ENCODE measurements around the gene OR2T1.
"Not testable (repeated sequence)": the region's sequence is repeated elsewhere in the genome, so short reads cannot be mapped to it uniquely, and the experiment has no call there.

The OR2T1 gene

GRCh38 chr1:248433811-248434415, 31.1 kb downstream of the OR2T1 start:
- DNase-seq (ENCODE audit: extremely low read depth in 1 of 2, low read depth in 1 of 2): not testable (repeated sequence)

- not testable (repeated sequence) for DNase-seq (ENCODE audit: extremely low read depth in 1 of 2, low read depth in 1 of 2)
These were observed 32.1 kb downstream of the OR2T1 start for GRCh38 chr1:248434913-248435312.

- DNase-seq (ENCODE audit: extremely low read depth in 1 of 2, low read depth in 1 of 2): not testable (repeated sequence)
These were observed 33.5 kb downstream of the OR2T1 start for GRCh38 chr1:248436303-248436702.

- DNase-seq (ENCODE audit: extremely low read depth in 1 of 2, low read depth in 1 of 2): not testable (repeated sequence)
These were observed 35.8 kb downstream of the OR2T1 start for GRCh38 chr1:248438668-248439067.

GRCh38 chr1:248439283-248439682, 36.4 kb downstream of the OR2T1 start:
- DNase-seq (ENCODE audit: extremely low read depth in 1 of 2, low read depth in 1 of 2): not testable (repeated sequence)

GRCh38 chr1:248442500-248443277, 39.8 kb downstream of the OR2T1 start:
- not testable (repeated sequence) for DNase-seq (ENCODE audit: extremely low read depth in 1 of 2, low read depth in 1 of 2)

GRCh38 chr1:248444603-248445002, 41.8 kb downstream of the OR2T1 start:
- DNase-seq (ENCODE audit: extremely low read depth in 1 of 2, low read depth in 1 of 2): not testable (repeated sequence)

GRCh38 chr1:248445399-248445798, 42.6 kb downstream of the OR2T1 start, which contains the start of gene OR2T2:
Gene OR2T2 (plus strand): TSS chr1:248445637. CDS start chr1:248452798, 7,161 bp downstream.
- DNase-seq (ENCODE audit: extremely low read depth in 1 of 2, low read depth in 1 of 2): not testable (repeated sequence)

- DNase-seq (ENCODE audit: extremely low read depth in 1 of 2, low read depth in 1 of 2): not testable (repeated sequence)
These were observed 45.7 kb downstream of the OR2T1 start for GRCh38 chr1:248448409-248449074.

- not testable (repeated sequence) for DNase-seq (ENCODE audit: extremely low read depth in 1 of 2, low read depth in 1 of 2)
These were observed 47.1 kb downstream of the OR2T1 start for GRCh38 chr1:248449821-248450465.

- DNase-seq (ENCODE audit: extremely low read depth in 1 of 2, low read depth in 1 of 2): not testable (repeated sequence)
These were observed 47.8 kb downstream of the OR2T1 start for GRCh38 chr1:248450466-248451145.

GRCh38 chr1:248453619-248454018, 50.8 kb downstream of the OR2T1 start:
- not testable (repeated sequence) for DNase-seq (ENCODE audit: extremely low read depth in 1 of 2, low read depth in 1 of 2)

GRCh38 chr1:248455045-248455444, 52.2 kb downstream of the OR2T1 start:
- DNase-seq (ENCODE audit: extremely low read depth in 1 of 2, low read depth in 1 of 2): not testable (repeated sequence)

- DNase-seq (ENCODE audit: extremely low read depth in 1 of 2, low read depth in 1 of 2): not testable (repeated sequence)
These were observed 53.8 kb downstream of the OR2T1 start for GRCh38 chr1:248456635-248457034.

All from activated CD8-positive, alpha-beta memory T cell treated with anti-CD3 and anti-CD28 coated beads for 1 hour (primary cell).